GM21390 (cell line): ENCODE results near the gene NOXA1.

ENCODE experiments used
- ATAC-seq: cut with Tn5 transposase; IDR thresholded peaks from one replicate; pipeline ENCODE4 v1.9.1; 2021; ENCODE audit not compliant: unreplicated experiment

The NOXA1 gene

DNA sequence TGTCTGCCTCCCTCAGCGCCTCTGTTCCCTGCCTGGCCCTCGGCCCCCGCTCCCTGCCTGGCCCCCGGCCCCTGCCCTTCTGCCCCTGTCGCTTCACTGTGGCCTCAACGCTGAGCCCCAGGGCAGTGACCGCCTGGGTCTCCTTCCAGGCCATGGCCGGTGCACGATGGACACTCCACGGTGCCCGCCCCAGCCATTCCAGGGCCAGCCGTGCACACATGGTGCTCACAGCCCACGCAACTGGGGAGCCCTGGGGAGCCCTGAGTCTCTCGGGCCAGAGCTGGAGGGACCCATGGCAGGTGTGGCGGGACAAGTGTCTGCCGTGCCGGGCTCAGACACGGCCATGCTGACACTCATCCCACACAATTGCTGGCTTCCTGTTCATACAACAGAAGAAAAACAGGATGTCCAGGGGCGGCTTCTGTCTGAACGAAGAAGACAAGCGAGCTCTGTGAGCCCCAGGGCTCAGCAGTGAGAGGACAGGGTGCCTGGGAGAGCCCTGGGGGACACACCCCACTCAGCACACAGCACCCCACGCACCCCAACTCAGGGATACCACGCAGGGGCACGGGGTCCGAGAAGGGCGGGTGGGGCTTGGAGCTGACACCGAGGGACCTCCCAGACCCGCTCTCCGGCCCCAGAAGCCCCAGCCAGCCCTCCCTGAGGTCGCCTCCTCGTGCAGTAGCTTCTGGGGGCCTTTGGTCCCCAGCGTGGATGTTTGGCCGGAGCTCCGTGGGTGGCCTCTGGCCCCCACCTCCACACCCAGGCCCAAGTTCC lies 35.9 kb upstream of the NOXA1 start:
- no peak for ATAC-seq

DNA sequence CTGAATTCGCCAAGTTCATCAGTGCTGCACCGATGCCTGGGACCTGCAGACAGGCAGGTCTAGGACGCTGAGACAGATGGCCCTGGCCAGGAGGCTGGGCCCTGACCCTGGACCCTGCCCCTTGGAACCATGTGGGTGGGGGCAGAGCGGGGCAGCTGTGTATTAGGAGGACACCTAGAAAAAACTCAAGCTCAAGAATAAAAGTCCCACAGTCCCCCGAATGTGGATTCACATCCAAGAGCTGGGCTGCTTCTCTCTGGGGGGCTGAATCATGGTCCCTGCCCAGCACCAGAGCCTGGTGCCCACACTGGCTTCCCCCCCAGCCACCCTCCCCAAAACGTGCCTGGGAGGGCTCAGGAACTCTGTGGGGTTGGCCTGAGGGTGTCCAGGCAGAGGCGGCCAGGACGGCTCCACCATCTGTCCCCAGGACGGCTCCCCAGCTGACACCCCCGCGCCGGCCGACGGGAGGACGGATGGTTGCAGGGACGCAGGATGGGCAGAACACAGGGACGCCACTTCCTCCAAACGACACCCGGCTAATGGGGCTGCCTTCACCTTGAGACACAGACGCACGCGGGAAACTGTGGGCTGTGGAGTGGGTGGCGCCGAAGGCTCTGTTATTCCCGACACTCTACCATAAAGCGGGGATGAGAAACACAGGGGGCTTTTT lies 35.2 kb upstream of the NOXA1 start:
- no peak for ATAC-seq

DNA sequence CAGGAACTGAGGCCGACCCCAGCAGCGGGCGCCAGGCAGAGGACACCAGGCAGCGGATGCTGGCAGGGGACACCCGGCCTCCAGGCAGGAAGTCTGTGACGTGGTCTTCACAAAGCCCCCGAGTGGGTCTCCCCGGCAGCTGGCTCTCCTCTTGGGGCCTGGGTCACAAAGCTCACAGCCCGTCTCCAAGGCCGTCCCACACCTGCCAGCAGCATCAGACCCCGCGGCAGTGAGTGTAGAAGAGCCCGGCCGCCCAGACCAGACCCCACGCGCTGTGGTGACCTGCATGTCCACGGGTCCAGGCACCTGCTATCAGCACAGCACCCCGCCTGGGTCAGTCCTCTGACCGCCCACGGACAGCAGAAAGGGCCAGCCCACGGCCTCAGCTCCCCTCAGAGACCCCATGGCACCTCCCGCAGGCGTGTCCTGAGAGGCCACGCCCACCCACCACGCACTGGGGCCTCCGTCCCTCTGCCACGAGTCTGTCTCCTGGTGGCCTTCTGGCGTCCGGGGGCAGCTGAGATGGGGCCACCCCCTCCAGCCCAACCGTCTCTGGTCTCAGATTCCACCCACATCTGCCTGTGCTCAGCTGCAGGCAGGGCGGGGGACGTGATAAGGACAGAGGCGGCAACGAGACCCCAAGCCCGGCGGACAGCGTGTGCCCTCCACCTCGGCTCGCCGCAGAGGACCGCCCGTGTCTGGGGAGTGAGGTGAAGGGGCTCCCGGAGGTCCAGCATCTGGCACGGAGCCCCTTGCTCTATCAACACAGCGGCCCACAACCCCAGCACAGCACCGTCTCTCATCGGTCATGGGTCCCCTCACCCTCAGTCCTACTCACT lies 34.4 kb upstream of the NOXA1 start:
- ATAC-seq: no peak

DNA sequence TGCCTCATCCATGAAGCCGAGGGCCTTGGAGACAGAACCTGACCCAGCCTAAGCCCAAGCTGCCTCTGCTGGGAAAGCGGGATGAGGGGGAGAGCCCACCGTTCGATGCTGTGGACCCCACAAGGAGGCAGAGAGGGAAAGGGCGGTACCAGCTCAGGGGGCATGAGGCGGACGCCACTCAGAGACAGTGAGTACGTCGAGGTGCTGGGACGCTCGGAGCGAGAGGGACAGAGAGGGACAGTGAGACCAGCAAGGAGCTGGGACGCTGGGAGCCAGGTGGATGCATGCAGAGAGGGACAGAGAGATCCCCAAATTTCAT lies 33.8 kb upstream of the NOXA1 start:
- no peak for ATAC-seq

DNA sequence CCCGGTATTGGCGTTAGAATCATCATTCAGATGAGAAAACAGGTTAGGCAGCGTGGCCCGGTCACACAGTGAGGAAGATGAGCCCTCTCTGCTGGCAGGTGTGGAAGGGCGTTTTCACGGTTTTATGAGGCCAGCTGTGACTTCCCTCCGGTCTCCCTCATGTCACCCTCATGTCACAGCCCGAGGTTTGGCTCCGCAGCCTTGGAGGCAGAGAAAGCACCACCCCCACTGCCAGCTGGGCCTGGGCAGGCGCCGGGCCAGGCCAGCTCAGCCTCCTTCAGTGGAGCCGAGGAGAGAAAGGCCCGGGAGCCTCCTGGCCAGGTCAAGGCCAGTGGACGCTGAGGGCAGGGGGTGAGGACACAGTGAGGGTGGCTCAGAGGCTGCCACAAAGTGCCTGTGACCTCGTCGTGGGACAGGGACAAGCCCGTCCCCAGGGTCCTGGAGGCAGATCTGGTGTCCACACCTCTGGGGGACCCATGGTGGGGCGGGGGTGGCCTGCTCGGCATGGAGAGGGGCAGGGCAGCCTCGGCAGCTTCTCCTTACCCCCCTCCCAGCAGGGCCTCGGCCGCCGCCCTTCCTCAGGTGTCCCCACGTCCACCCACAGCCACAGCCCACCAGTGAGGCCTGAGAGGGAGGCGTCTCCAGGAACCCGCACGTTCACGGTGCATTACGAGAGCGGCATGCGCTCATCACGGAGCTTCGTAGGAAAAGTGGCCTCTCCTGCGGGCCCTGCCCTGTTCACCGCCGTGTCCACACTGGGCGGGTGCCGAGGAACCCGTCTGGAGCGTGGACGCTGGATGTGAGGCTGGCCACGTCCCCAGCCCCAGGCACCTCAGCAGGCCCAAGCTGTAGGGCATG lies 32.4 kb upstream of the NOXA1 start:
- ATAC-seq: no peak

DNA sequence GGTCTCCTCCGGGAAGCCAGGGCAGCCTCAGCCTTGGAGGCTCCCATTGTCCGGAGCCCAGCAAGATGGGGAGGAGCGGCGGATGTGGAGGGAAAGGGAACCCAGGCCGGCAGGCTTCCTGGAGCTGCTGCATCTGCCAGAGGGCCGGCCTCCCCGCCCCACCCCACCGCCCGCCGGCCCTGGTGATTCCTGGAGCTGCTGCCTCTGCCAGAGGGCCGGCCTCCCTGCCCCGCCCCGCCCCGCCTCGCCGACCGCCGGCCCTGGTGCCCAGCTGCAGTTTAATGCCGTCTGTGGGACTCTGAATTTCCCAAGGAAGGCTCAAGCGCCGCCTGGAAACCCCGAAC lies 31.8 kb upstream of the NOXA1 start:
- no peak for ATAC-seq

DNA sequence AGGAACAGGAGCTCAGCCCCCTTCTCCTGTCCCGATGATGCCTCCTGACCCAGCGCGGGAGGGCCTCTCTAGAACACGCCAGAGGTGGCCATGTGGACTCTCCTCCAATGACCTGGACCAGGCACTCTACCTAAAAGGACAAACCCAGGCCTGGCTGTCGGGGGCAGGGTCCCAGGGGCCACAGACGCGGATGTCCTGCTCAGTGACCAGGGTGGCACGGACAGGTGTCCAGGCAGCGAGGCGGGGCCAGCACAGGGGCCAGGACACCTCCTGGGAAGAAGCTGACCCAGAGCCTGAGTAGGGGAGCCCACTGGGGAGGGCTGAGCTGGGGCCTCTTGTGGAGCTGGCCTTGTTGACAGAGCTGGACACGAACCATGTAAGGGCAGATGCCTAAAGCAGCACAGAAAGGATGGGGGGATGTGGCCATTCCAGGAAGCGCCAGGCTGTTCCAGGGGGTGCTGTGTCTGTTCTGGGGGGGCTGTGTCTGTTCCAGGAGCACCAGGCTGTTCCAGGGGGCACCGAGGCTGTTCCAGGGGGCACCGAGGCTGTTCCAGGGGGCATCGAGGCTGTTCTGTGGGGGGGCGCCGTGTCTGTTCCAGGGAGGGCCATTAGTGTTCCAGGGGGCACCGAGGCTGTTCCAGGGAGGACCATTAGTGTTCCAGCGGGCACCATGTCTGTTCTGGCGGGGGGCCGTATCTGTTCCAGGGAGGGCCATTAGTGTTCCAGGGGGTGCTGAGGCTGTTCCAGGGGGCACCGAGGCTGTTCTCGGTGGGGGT lies 30.8 kb upstream of the NOXA1 start:
- no peak for ATAC-seq

DNA sequence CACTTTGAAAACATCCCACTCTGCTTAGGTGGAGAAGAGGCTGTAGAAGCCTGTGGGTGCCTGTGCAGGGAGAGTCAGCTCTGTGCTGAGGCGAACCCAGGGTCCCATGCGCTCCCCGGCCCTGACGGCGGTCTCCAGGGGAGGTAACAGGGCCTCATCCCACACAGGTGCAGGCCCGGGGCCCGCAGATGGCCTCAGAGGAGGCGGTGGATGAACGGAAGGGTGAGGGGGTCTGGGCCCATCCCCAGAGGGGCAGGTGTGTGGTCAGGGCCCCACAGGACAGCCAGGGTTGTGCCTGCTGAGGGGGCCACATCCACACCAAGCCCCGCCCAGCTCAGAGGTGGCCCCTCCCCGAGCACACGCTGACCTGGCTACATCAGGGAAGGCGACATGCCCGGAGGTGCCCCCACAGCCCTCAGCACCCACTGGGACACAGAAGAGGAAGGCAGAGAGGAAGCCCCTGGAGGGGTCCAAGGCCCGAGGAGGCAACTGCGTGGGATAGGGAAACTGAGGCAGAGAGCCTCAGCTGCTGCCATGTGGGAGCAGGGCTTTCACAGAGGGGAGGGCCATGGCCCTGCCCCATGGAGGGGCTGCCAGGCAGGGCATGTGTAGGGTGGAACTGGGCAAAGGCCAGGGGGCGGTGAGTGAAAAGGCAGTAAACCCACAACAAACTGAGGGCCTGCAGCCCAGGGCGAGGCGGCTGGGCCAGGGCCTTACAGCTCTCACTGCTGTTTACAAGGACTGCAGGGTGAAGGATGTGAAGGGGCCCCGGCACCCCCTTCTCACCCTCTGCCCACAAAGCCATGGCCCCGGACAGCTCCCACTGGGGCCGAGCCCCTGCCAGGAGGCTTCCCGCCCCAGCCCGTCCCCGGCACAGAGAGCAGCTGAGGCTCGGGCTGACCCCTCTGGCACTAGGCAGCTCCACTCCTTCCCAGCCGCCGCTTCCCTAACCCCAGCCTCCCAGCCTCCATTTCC lies 29.7 kb upstream of the NOXA1 start:
- ATAC-seq: no peak

DNA sequence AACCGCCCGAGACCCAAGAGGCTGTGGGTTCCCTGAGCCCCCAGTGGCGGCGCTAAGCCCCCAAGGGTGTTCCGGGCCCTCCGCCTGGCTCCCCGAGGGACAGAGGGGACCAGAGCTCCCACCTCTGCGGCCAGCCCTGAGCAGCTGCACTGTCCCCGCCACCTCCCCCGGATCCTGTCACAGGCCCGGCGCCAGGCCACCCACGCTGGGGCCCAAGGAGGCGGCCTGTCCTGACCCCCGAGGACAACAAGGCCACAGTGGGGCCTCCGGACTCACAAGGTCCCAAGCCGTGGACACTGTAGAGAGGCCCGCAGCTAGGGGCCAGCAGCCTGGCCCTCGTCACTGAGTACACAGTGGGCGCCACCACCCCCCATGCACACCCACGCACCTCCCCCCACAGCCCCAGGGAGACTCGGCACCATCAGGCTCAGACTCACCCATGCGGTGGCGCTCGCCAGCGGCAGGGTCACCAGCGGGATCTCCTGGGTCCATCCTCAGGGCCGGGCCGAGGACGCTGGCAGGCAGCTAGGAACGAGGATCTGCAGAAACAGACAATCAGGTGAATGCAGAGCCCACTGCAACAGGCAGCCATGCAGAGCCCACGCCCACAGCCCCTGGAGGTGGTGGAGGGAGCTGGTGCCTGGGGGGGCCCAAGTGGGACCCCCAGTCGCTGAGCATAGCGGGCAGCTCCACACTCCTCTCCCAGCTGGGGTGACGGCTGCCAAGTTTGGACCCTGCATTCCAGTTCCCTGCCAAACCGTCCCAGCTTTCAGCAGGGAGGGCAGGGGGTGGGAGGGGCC lies 28.1 kb upstream of the NOXA1 start:
- no peak for ATAC-seq

DNA sequence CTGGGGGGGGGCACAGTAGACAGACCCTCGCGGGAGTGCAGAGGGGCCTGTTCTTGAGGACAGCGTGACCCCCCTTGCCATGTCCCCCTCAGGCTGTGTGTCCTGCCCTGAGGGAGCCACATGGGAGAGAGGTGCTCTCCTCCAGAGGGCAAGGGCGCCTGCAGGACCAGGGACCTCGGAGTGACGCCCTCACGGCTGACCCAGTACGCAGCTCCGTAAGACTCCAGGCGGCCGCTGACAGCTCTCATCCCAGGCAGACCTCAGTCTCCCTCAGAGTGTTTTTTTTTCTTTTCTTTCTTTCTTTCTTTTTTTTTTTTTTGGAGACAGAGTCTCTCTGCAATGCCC lies 27.6 kb upstream of the NOXA1 start:
- ATAC-seq: no peak

DNA sequence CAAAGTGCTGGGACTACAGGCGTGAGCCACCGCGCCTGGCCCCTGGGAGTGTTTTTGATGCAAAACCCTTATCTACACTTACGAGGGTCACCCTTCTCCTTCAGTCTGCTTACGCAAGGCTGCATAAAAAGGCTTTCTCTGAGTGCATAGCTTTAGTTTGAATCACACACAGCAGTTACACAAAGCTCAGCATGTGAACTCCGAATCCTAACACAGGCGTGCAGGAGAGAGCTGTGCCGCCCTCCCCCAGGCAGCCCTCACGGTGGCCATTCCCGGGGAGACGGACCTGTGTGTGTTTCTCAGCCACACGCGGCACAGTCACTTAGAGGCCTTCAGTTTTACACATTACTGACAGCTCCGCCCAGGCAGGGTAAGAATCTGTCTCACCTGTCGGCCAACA lies 27.0 kb upstream of the NOXA1 start:
- no peak for ATAC-seq

DNA sequence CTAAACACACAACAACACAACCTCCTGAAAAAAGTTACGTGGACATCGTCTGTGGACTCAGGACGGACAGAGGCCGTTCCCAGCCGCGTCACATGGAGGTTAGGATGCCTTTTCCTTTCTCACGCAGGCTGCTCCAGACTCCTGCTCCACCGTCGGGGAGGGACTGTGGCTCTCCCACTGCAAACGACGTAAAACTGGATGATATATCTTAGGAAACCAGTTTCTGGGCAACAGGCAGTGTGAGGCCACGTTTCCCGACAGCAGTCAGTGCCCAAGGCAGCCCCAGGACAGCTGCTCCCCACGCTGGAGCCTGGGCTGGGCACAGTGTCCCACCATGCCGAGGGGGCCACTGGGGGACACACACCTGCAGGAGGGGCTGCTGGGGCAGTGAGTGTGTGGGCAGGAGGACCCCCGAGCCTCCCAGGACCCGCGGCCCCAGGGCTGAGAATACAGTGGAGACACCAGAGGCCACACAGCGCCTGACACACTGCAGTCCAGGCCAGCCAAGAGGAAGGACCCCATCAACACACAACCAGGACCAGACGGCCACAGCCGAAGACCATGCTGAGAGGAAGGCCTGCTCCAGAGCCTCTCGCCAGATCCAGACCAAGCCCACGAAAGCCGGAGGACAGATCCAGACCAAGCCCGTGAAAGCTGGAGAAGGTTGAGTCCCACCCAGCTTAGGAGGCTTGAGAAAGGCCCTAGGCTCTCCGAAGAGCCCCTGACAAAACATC lies 26.4 kb upstream of the NOXA1 start:
- ATAC-seq: no peak

DNA sequence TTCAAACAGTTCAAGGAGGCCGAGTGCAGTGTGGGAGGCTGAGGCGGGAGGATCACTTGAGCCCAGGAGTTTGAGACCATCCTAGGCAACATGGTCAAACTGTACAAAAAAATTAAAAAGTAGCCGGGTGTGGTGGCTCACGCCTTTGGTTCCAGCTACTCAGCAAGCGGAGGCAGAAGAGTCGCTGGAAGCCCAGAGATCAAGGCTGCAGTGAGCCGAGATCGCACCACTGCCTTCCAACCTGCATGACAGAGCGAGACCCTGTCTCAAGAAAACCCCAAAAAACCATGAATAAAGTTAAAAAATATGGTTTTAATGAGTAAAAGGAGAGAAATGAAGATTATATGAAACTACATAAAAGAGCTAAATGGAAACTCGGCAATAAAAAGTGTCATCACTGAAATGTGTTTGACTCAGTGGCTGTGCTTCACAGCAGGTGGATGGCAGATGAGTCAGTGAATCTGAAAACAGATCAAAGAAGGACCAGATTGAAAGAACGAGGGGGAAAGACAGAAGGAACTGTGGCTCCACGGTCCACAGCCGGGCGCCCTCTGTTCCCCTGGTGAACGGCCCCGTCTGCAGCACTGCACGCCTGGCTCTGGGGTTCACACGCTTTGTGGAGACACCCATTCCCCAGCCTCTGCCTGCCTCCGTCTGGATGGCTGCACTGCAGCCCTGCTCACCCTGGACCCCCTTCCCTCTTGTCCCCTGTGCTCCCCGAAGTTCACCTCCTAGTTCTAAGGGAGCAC lies 25.3 kb upstream of the NOXA1 start:
- no peak for ATAC-seq

DNA sequence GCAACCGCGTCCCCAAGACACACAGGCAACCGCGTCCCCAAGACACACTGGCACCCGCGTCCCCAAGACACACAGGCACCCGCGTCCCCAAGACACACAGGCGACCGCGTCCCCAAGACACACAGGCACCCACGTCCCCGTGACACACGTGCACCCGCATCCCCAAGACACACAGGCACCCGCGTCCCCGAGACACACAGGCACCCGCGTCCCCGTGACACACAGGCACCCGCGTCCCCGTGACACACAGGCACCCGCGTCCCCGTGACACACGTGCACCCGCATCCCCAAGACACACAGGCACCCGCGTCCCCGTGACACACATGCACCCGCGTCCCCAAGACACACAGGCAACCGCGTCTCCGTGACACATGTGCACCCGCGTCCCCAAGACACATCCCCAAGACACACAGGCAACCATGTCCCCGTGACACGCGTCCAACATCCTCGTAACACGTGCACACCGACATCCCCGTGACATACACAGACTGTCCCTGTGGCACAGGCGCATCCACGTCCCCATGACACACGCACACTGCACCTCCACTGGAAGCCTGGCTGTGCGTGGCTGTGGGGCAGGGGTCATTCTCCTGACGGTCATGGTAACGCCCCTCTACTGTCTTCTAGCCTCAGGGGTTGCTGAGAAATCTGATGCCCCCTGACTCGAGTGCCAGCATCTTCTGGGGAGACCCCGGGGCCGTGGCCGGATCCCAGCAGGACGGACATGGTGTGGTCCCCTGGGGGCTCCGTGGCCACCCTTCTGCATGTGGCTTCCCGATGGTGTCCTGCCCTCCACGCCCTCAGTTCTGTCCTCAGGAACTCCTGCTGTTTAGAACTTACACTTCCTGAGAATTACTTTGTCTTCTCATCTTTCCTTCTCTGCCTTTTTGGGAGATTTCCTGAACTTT lies 24.4 kb upstream of the NOXA1 start:
- ATAC-seq: no peak

DNA sequence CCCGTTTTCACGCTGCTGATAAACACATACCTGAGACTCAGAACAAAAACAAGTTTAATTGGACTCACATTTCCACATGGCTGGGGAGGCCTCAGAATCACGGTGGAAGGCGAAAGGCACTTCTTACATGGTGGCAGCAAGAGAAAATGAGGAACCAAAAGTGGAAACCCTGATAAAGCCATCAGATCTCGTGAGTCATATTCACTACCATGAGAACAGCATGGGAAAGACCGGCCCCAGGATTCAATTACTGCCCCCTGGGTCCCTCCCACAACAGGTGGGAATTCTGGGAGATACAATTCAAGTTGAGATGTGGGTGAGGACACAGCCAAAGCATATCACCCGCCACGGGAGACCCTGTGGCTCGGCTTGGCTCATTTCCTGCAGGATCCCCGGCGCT lies 20.4 kb upstream of the NOXA1 start:
- ATAC-seq: no peak

DNA sequence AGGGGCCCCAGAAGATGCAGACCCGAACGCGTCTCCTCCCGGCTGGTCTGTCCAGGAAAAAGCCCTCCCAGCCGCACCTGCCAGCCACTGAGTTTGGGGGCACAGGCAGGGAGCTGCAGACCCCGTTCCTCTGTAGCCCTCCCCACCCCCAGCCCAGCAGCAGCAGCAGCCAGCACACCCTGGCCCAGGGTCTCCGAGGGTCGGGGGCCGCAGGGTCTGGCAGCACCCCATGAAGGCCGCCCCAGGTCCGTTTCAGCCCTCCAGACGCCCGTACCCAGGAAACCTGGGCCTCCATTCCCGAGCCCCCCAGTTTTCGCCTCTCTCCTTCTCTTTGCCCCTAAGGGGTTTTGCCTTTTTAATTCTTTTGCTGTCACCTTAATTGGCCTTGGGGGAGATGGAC lies 19.9 kb upstream of the NOXA1 start:
- ATAC-seq: no peak
